ENCODE data around the gene ISOC1. TPM values are rescaled to one million over a fixed set of nuclear protein-coding genes. Genes with fewer than 3 reads are reported as not detected.
A peak's percentile ranks its signal among the peaks of the same experiment; 100 is the strongest.

Gene ISOC1
- total RNA-seq, 1 donor from 2014 or later = 19.1 TPM

DNA sequence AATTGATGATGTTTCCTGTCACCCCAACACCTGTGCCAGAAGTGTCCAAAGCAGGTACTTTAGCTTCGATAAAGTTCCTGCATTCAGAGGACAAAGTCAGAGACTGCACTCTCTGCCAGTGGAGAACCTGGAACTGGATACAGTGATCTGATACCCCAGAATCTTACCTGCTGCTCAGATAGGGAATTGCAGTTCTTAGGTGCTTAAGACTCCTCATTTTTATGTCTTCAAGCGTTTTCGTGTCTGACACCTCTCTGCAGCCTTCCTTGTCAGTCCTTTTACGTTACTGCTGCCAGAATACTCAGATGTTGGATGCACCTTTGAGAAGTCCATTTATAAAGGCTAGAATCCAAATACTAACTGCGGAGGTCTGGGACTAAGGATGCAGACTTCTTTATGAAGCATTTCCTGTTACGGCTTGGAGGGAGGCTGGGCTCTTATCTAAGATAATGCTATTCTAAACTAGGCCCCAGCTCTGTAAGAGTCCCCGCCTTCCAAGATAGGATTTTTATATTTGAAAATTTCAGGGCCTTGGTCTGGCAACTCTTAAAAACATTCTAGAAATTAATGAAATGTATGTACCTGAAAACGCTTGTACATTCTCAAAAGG is 1.9 kb downstream of the ISOC1 start:
- DNase-seq (no peak), ATAC-seq (no peak)
- peaks cover 35% of the 10 kb centered on the region for H3K4me1 ChIP-seq
- TF ChIP-seq, protein P1, sequence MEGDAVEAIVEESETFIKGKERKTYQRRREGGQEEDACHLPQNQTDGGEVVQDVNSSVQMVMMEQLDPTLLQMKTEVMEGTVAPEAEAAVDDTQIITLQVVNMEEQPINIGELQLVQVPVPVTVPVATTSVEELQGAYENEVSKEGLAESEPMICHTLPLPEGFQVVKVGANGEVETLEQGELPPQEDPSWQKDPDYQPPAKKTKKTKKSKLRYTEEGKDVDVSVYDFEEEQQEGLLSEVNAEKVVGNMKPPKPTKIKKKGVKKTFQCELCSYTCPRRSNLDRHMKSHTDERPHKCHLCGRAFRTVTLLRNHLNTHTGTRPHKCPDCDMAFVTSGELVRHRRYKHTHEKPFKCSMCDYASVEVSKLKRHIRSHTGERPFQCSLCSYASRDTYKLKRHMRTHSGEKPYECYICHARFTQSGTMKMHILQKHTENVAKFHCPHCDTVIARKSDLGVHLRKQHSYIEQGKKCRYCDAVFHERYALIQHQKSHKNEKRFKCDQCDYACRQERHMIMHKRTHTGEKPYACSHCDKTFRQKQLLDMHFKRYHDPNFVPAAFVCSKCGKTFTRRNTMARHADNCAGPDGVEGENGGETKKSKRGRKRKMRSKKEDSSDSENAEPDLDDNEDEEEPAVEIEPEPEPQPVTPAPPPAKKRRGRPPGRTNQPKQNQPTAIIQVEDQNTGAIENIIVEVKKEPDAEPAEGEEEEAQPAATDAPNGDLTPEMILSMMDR (IDR thresholded peaks at IDR 0.05) = no peak
- H3K36me3 ChIP-seq = no peaks in the 10 kb centered on the region
- H3K4me3 ChIP-seq = peak overlapping the region; percentile 93
- no peak overlapping the region for H3K27ac ChIP-seq
- no peaks in the 10 kb centered on the region for H3K27me3 ChIP-seq (ENCODE audit: low read depth)
- intact Hi-C loops (cut with DNase I) = no loop called here
- no peaks in the 10 kb centered on the region for H3K9me3 ChIP-seq

- Histone ChIP-seq H3K4me3 (no peak overlapping the region), H3K4me1 (peaks cover 35% of the 10 kb centered on the region), H3K27me3 (ENCODE audit: low read depth) (no peaks in the 10 kb centered on the region), H3K36me3 (no peaks in the 10 kb centered on the region), H3K27ac (no peak overlapping the region), H3K9me3 (no peaks in the 10 kb centered on the region)
- DNase-seq (no peak), ATAC-seq (no peak)
- intact Hi-C loops (cut with DNase I) = no loop called here
- TF ChIP-seq, protein P1 (IDR thresholded peaks at IDR 0.05) = no peak
Observed at GRCh38 chr5:129097498-129098296, 3.1 kb downstream of the ISOC1 start.

DNA sequence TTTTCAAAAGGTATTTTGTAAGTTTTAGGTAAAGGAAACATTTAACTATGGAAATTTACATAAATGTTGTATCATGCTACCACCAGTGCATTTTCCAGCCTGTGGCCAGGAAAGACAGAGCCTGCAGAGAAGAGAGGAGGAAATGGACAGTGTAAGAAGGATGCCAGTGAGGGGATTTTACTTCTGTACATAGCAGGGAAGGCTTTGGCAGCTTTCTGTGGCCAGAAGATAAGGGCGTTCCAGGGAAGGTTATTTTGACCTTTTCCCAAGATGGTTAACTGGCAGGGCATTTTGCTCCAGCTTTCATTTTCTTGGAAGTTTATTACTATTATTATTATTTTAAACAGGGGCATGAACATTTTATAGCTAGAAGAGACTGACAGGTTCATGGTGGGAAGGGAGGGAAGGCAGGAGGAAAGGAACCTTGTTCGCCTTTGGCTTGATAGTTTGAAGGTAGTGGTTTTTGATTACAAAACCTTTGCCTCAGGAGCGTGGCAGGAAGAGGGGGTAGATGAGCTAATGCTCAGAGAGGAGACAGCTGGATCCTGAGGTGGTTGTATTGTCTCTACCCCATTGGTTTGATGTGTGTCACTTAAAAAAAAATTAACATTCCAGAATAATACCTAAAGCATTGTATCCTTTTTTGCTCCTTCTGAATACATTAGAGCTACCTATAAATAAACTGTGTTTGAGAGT is 4.1 kb downstream of the ISOC1 start:
- Histone ChIP-seq H3K27me3 (ENCODE audit: low read depth) (no peaks in the 10 kb centered on the region), H3K4me3 (no peak overlapping the region), H3K27ac (no peak overlapping the region), H3K4me1 (peaks cover 34% of the 10 kb centered on the region), H3K36me3 (no peaks in the 10 kb centered on the region), H3K9me3 (no peaks in the 10 kb centered on the region)
- no peak for DNase-seq
- intact Hi-C loops (cut with DNase I) = no loop called here
- ATAC-seq = no peak
- TF ChIP-seq, protein P1 (IDR thresholded peaks at IDR 0.05) = no peak

DNA sequence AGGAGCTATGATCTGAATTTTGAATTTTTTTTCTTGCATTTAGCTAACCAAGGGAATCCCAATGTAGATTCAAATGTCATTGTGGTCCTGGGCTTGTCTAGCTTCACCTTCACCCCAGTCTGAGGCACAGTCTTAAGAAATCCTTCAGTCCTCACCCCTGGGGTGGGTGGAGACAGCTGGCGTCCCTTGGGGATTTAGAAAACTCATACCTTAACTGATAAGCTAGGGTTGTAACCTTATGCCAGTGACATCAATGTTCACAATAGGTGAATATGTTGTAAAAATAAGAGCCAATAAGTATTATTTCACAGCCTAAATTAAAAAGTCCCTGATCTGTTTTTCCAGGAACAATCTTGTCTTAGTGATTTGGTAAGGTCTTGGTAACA is 4.6 kb downstream of the ISOC1 start:
- Histone ChIP-seq H3K4me1 (peaks cover 28% of the 10 kb centered on the region), H3K27ac (no peak overlapping the region), H3K4me3 (no peak overlapping the region), H3K36me3 (no peaks in the 10 kb centered on the region), H3K9me3 (no peaks in the 10 kb centered on the region), H3K27me3 (ENCODE audit: low read depth) (no peaks in the 10 kb centered on the region)
- TF ChIP-seq, protein P1 (IDR thresholded peaks at IDR 0.05) = no peak
- no peak for DNase-seq
- no peak for ATAC-seq
- intact Hi-C loops (cut with DNase I) = no loop called here

DNA sequence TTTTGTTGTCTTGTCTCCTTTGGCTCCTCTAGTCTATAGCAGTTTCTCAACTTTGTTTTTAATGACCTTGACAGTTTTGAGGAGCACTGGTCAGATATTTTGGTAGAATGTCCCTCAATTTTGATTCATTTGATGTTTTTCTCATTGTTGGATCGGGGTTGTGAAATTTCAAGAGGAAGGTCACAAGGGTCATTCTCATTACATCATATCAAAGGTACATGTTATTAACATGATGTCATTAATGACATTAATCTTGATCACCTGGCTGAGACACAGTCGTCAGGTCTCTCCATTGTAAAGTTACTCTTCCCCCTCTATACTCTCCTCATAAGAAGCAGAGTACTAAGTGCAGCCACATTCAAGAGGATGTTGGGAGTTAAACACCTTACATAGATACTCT is 7.2 kb downstream of the ISOC1 start:
- Histone ChIP-seq H3K36me3 (peaks cover 3% of the 10 kb centered on the region), H3K27ac (no peak overlapping the region), H3K9me3 (no peaks in the 10 kb centered on the region), H3K27me3 (ENCODE audit: low read depth) (no peaks in the 10 kb centered on the region), H3K4me1 (peaks cover 14% of the 10 kb centered on the region), H3K4me3 (no peak overlapping the region)
- intact Hi-C loops (cut with DNase I) = no loop called here
- ATAC-seq (no peak), DNase-seq (no peak)
- TF ChIP-seq, protein P1 (IDR thresholded peaks at IDR 0.05) = no peak

All from lower lobe of right lung (tissue), 2 donors.